Spleen (tissue), 11 donors: ENCODE data around the gene PRKCB. TPM values are rescaled to one million over a fixed set of nuclear protein-coding genes. Genes with fewer than 3 reads are reported as not detected.
"Not testable (repeated sequence)": the region's sequence is repeated elsewhere in the genome, so short reads cannot be mapped to it uniquely, and the experiment has no call there.

Experiments
- DNase-seq: peaks from one replicate; pipeline ENCODE4 v3.0.0-alpha.2; 2020
- H3K27ac ChIP-seq, 8 donors: fragments of 200-600 bp; sonication (generic) in 7 of 8; 1 replicate in 4 of 8; 2 replicates in 4 of 8; pipeline versions ENCODE4 v1.5.0 to v1.8.0; 2016 to 2021; ENCODE audit warnings: inconsistent platforms in 4 of 8, mild to moderate bottlenecking in 4 of 8, moderate library complexity in 1 of 8
- H3K27me3 ChIP-seq, 7 donors: fragments of 200-600 bp; sonication (generic) in 6 of 7; replicated peaks in 1 of 7; 1 replicate in 4 of 7; 2 replicates in 3 of 7; pipeline versions ENCODE4 v1.5.0 to v1.8.0; 2016 to 2021; ENCODE audit warnings: inconsistent platforms in 3 of 7, mild to moderate bottlenecking in 1 of 7
- H3K36me3 ChIP-seq, 6 donors: fragments of 200-600 bp; sonication (generic) in 5 of 6; 1 replicate in 4 of 6; 2 replicates in 2 of 6; pipeline versions ENCODE4 v1.5.0 to v1.8.0; 2016 to 2021; ENCODE audit warnings: inconsistent platforms in 2 of 6
- H3K4me1 ChIP-seq, 6 donors: fragments of 200-600 bp; sonication (generic) in 5 of 6; 1 replicate in 3 of 6; 2 replicates in 3 of 6; pipeline versions ENCODE4 v1.5.0 to v1.8.0; 2016 to 2021; ENCODE audit warnings: inconsistent platforms in 3 of 6
- H3K4me3 ChIP-seq, 8 donors: fragments of 200-600 bp; sonication (generic) in 7 of 8; 1 replicate in 4 of 8; 2 replicates in 4 of 8; pipeline versions ENCODE4 v1.5.0 to v1.8.0; 2016 to 2021; ENCODE audit warnings: inconsistent platforms in 4 of 8, mild to moderate bottlenecking in 4 of 8, moderate library complexity in 2 of 8
- H3K9me3 ChIP-seq, 8 donors: fragments of 200-600 bp; sonication (generic) in 7 of 8; 1 replicate in 4 of 8; 2 replicates in 4 of 8; pipeline versions ENCODE4 v1.5.0 to v1.8.0; 2016 to 2021; ENCODE audit warnings: inconsistent platforms in 4 of 8
- POLR2A ChIP-seq, 3 donors: fragments of 450-650 bp; IDR thresholded peaks; one replicate each; pipeline ENCODE4 v1.5.1; 2017; ENCODE audit warnings: antibody characterized with exemption in 3 of 3, mild to moderate bottlenecking in 1 of 3
- POLR2AphosphoS5 ChIP-seq, 3 donors: sonication (generic); formaldehyde crosslinking; IDR thresholded peaks; one replicate each; pipeline ENCODE4 v1.5.1; 2017; ENCODE audit warnings: antibody characterized with exemption in 3 of 3
- WGBS, 5 donors: extraction: QIAGEN DNeasy Blood & Tissue Kit in 3 of 5; methylation state at CpG; one replicate each; pipeline versions ENCODE4 v1.1.5 to v1.1.7; 2013 to 2018; 5-methylcytosine and 5-hydroxymethylcytosine counted together
- intact Hi-C: fragments of 100-400 bp; cut with DNase I; formaldehyde crosslinking; loops from one replicate; pipeline ENCODE4 v1.15.0; 2023; ENCODE audit warnings: low total_unique reads
- polyA plus RNA-seq, 3 donors: library from polyadenylated mRNA; stranded (reverse); fragments of 200-250 nt; gene quantifications; one replicate each; pipeline ENCODE4 v1.2.1, GENCODE V29; 2013
- total RNA-seq, 7 donors: library from RNA; depleted of rRNA in 3 of 7; stranded (reverse); fragments of >200 nt in 3 of 7; fragmentation: NEBNext Ultra II Directional in 4 of 7; extraction: Animal tissue kit (Norgen Biotek cat#: 25700) in 4 of 7; gene quantifications; one replicate each; pipeline versions ENCODE4 v1.1.0 to v1.2.1, GENCODE V29; 2016 to 2021
- TF ChIP-seq, protein P1 (sequence below), 11 experiments: fragments of 200-600 bp in 7 of 11; fragments of 450-650 bp in 4 of 11; sonication (generic) in 4 of 11; IDR thresholded peaks in 8 of 11; conservative IDR thresholded peaks in 3 of 11; 1 replicate in 7 of 11; 2 replicates in 4 of 11; pipeline versions ENCODE4 v1.4.0 to v1.8.0; 2016 to 2021; ENCODE audit warnings: antibody characterized with exemption in 11 of 11, inconsistent platforms in 4 of 11, mild to moderate bottlenecking in 1 of 11
- donor health status: healthy with polysubstance abuse.
- donor health status: DM: no; HTN: no; CAD: no; lungs with moderate emphysema.
- donor health status: DM: no; HTN: no; CAD: no.
- donor health status: Bipolar disorder and iron deficiency.
- donor health status: healthy.
- donor health status: DM: no; HTN: no; CAD: no.
- donor health status: DM: yes; HTN: yes; CAD: no.

Gene PRKCB
- total and polyA plus RNA-seq, 10 donors = 33.8 to 284 (median 182) TPM

DNA sequence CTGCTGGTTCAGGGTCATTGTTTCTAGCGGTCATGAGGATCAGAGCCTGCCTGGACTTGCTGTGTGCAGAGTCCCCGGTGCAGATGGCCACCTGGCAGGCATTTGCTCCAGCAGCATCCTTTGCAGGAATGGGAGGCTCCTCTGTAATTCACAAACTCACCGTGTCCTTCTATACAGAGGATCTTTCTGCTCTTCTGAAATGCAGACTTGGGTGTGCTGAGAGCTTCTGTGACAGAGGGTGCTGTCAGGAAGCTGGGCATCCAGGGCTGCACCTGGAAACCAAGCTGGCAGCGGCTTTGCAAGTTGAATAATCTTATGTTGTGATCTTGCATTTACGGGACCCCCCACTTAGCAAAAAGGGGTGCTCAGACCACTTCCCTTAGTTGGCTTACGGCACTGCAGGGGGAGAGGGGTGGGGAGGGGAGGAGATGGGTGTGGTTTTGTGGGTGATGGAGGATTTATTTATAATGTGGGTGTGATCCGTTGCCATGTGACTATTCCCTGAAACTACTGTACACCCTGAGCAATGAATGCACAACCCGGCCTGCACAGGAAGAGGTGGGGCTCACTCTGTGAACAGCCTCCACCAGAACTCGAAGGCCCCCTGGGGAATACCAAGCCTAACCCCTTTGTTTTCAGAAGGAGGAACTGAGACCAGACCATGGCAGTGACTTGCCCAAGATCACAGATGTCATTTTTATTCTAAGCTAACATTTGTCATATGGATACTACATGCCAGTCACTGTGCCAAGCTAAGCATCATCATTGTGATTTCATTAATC is 178.3 kb downstream of the PRKCB start:
- intact Hi-C loops = loop anchor here (5.0 kb wide), 1 partner anchor 212 kb away; no protein-coding TSS in a partner anchor
- Histone ChIP-seq H3K9me3 (no peaks in the 10 kb centered on the region), H3K4me3 (peak overlapping the region in 1 of 8 donors; percentile 38), H3K27me3 (no peaks in the 10 kb centered on the region), H3K27ac (peak overlapping the region in 6 of 8 donors; percentile 35 to 72 (median 55)), H3K4me1 (peaks cover 19 to 96% (median 62%) of the 10 kb centered on the region in 6 donors), H3K36me3 (peaks cover 0 to 20% (median 0%) of the 10 kb centered on the region in 6 donors)
- DNase-seq = peak; percentile 91
- WGBS, 5 donors = 19 to 26% (median 24%) methylated on average over 9 of the region's 9 CpGs
- TF ChIP-seq, protein P1, sequence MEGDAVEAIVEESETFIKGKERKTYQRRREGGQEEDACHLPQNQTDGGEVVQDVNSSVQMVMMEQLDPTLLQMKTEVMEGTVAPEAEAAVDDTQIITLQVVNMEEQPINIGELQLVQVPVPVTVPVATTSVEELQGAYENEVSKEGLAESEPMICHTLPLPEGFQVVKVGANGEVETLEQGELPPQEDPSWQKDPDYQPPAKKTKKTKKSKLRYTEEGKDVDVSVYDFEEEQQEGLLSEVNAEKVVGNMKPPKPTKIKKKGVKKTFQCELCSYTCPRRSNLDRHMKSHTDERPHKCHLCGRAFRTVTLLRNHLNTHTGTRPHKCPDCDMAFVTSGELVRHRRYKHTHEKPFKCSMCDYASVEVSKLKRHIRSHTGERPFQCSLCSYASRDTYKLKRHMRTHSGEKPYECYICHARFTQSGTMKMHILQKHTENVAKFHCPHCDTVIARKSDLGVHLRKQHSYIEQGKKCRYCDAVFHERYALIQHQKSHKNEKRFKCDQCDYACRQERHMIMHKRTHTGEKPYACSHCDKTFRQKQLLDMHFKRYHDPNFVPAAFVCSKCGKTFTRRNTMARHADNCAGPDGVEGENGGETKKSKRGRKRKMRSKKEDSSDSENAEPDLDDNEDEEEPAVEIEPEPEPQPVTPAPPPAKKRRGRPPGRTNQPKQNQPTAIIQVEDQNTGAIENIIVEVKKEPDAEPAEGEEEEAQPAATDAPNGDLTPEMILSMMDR (IDR thresholded peaks at IDR 0.05 in 8 of 11, conservative IDR thresholded peaks at IDR 0.05 in 3 of 11) = no peak
- no peak for TF ChIP-seq POLR2A (IDR thresholded peaks at IDR 0.05)
- peak in 2 of 3 donors; percentile 27 to 53 for TF ChIP-seq POLR2AphosphoS5 (IDR thresholded peaks at IDR 0.05)

DNA sequence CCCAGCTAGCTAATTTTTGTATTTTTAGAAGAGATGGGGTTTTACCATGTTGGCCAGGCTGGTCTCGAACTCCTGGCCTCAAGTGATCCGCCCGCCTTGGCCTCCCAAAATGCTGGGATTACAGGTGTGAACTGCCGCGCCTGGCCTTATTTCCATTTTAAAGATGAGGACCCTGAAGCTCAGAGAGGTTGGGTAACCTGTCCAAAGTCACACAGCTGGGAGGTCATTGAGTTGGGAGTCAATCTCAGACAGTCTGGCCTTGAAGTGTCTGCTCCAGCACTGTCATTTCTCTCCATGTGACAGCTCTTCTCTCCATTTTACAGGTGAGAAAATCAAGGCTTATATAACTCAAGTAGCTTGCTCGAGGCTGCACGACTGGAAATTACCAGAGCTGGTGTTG is 179.2 kb downstream of the PRKCB start:
- intact Hi-C loops = loop anchor here (5.0 kb wide), 1 partner anchor 213 kb away; no protein-coding TSS in a partner anchor
- H3K36me3 ChIP-seq = peaks cover 0 to 20% (median 0%) of the 10 kb centered on the region in 6 donors
- H3K9me3 ChIP-seq, H3K4me3 ChIP-seq, DNase-seq, H3K27me3 ChIP-seq: not testable (repeated sequence)
- peaks cover 22 to 96% (median 57%) of the 10 kb centered on the region in 6 donors for H3K4me1 ChIP-seq
- 81 to 92% (median 89%) methylated on average over 7 of the region's 7 CpGs for WGBS, 5 donors
- peak overlapping the region in 6 of 8 donors; percentile 20 to 72 (median 55) for H3K27ac ChIP-seq

DNA sequence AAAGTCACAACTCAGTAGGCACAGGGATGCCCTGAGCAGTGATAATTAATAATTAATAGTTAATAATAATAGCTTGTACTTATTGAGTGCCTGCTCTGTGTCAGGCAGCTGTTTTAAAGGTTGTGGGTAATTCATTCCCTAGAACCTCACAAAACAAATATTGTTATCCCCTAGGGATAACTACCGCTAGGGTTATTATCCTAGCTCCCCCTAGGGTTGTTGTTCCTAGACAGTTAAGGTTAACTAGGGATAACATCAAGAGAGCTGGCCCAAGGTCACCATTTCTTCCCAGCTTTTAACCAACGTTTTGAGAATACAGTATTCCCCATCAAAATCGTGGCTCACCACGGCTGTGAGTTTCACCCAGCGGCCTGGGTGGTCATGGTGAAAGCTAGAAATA is 180.1 kb downstream of the PRKCB start:
- H3K36me3 ChIP-seq = peaks cover 0 to 20% (median 0%) of the 10 kb centered on the region in 6 donors
- DNase-seq = no peak
- H3K27me3 ChIP-seq = no peaks in the 10 kb centered on the region
- 77 to 89% (median 84%) methylated on average over 5 of the region's 5 CpGs for WGBS, 5 donors
- peak overlapping the region in 3 of 8 donors; percentile 45 to 72 (median 69) for H3K27ac ChIP-seq
- H3K9me3 ChIP-seq = no peaks in the 10 kb centered on the region
- intact Hi-C loops = no loop called here
- H3K4me3 ChIP-seq = no peak overlapping the region
- TF ChIP-seq POLR2AphosphoS5 (IDR thresholded peaks at IDR 0.05) (no peak), POLR2A (IDR thresholded peaks at IDR 0.05) (no peak)
- TF ChIP-seq, protein P1 (IDR thresholded peaks at IDR 0.05 in 8 of 11, conservative IDR thresholded peaks at IDR 0.05 in 3 of 11) = no peak
- peaks cover 19 to 96% (median 54%) of the 10 kb centered on the region in 6 donors for H3K4me1 ChIP-seq

DNA sequence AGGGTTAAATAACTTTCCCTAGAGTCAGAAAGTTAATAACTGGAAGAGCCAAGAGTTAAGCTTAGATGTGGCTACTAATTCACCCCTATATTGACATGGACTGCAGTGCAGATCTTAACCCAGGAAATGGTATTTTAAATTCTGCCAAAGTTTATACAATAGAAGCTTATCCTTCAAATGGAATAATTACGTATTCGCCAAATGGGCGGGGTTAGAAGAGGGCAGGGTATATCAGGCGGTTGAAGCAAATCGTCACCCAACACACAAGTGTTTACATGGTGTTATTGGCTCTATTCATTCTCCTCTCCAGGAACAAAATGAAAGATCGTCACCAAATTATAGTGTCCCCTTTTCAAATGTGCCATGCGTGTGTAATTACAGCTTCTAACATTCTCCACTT is 182.7 kb downstream of the PRKCB start:
- intact Hi-C loops = no loop called here
- TF ChIP-seq, protein P1 (IDR thresholded peaks at IDR 0.05 in 8 of 11, conservative IDR thresholded peaks at IDR 0.05 in 3 of 11) = no peak
- TF ChIP-seq POLR2AphosphoS5 (IDR thresholded peaks at IDR 0.05) (no peak), POLR2A (IDR thresholded peaks at IDR 0.05) (no peak)

More for the DNA sequence above, 182.7 kb downstream of the PRKCB start:
- H3K4me1 ChIP-seq = peaks cover 13 to 82% (median 45%) of the 10 kb centered on the region in 6 donors
- no peaks in the 10 kb centered on the region for H3K36me3 ChIP-seq
- no peak for DNase-seq
- WGBS, 5 donors = 86 to 92% (median 91%) methylated on average over 7 of the region's 7 CpGs
- H3K27me3 ChIP-seq = no peaks in the 10 kb centered on the region
- no peaks in the 10 kb centered on the region for H3K9me3 ChIP-seq
- no peak overlapping the region for H3K4me3 ChIP-seq
- no peak overlapping the region for H3K27ac ChIP-seq
